Brain microvascular endothelial cell (primary cell): ENCODE data around the gene SCARB1.

Experiments used
- DNase-seq: peaks from one replicate; pipeline ENCODE4 v3.0.0-alpha.2; 2020
- H3K27ac ChIP-seq: fragments of 250-450 bp; sonication (Bioruptor Pico); 2 replicates; pipeline ENCODE4 v1.5.1; 2020; ENCODE audit warnings: mild to moderate bottlenecking, moderate library complexity
- H3K27me3 ChIP-seq: fragments of 250-450 bp; sonication (Bioruptor Pico); replicated peaks from 2 replicates; pipeline ENCODE4 v1.5.1; 2020; ENCODE audit warnings: mild to moderate bottlenecking
- H3K36me3 ChIP-seq: fragments of 250-450 bp; sonication (Bioruptor Pico); replicated peaks from 2 replicates; pipeline ENCODE4 v1.5.1; 2020; ENCODE audit warnings: mild to moderate bottlenecking
- H3K4me3 ChIP-seq: 2 replicates; pipeline ENCODE4 v1.5.1; 2011; ENCODE audit warnings: low read depth, mild to moderate bottlenecking, control low read depth, low read length, moderate library complexity
- in situ Hi-C: cut with HindIII; loops from 2 replicates; pipeline ENCODE4 v1.10.0; 2017; ENCODE audit warnings: low sequenced_read_pairs, low pct_ligation_motif_present
- TF ChIP-seq, protein P1 (sequence below): IDR thresholded peaks from 2 replicates; pipeline ENCODE4 v1.5.1; 2011; ENCODE audit warnings: low read depth, mild to moderate bottlenecking, moderate library complexity, low read length, control low read depth, inconsistent platforms; ENCODE audit errors: missing control alignments

The SCARB1 gene

DNA sequence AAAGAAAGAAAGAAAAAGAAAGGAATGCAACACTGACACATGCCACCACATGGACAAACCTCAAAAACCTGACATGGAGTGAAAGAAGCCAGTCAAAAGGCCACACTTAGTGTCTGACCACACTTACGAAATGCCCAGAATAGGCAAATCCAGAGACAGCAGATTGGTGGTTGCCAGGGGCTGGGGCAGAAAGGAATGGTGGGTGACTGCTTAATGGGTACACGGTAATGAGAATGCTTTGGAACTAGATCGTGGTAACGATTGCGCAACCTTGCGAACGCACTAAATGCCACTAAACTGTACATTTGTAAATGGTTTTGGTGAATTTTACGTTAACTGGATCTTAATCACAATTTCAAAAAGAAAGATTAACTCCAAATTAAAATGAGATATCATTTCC lies 39.5 kb downstream of the SCARB1 start:
- in situ Hi-C loops: no loop called here
- H3K27ac ChIP-seq: no peak overlapping the region
- no peak overlapping the region for H3K4me3 ChIP-seq
- no peaks in the 10 kb centered on the region for H3K27me3 ChIP-seq
- DNase-seq: no peak
- no peaks in the 10 kb centered on the region for H3K36me3 ChIP-seq
- TF ChIP-seq, protein P1, sequence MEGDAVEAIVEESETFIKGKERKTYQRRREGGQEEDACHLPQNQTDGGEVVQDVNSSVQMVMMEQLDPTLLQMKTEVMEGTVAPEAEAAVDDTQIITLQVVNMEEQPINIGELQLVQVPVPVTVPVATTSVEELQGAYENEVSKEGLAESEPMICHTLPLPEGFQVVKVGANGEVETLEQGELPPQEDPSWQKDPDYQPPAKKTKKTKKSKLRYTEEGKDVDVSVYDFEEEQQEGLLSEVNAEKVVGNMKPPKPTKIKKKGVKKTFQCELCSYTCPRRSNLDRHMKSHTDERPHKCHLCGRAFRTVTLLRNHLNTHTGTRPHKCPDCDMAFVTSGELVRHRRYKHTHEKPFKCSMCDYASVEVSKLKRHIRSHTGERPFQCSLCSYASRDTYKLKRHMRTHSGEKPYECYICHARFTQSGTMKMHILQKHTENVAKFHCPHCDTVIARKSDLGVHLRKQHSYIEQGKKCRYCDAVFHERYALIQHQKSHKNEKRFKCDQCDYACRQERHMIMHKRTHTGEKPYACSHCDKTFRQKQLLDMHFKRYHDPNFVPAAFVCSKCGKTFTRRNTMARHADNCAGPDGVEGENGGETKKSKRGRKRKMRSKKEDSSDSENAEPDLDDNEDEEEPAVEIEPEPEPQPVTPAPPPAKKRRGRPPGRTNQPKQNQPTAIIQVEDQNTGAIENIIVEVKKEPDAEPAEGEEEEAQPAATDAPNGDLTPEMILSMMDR: no peak

DNA sequence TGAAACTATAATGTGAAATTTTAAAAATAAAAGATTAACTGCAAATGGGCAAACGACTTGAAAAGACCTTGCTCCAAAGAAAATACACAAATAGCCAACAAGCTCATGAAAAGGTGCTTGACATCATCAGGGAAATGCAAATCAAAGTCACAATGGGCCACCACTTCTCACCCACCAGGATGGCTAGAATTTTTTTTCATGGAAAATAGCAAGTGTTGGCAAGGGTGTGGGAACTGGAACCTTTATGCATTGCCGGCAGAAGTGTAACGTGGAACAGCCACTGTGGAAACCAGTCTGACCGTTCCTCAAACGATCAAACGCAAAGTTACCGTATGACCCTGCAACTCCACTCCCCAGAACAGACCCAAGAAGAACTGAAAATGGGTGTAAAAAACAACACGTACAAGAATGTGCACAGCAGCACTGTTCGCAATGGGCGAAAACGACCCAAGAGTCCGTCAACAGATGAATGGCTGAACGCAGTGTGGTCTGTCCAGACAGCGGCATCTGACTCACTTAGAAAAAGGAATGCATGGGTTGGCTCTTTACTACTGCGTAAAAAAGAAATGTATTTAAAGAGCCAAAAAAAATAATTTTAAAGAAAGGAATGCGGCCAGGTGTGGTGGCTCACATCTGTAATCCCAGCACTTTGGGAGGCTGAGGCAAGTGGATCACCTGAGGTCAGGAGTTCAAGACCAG lies 40.2 kb downstream of the SCARB1 start:
- DNase-seq: no peak
- TF ChIP-seq, protein P1: no peak
- Histone ChIP-seq H3K27ac (no peak overlapping the region), H3K36me3 (no peaks in the 10 kb centered on the region), H3K27me3 (no peaks in the 10 kb centered on the region), H3K4me3 (no peak overlapping the region)
- in situ Hi-C loops: no loop called here

DNA sequence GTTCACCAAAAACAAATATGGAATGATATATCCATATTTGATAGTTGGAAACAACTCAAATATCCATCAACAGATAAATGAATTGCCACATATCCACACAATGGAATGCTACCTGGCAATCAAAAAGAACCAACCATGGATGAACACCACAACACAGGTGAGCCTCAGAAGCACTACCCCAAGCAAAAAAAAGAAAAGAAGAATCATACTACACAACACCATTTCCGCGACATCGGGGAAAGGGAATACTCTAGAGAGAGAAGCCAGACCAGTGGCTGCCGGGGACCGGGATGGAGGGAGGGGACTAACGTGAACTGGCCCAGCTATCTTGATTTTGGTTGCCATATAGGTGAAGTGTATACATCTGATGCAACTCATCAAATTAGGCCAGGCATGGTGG lies 41.4 kb downstream of the SCARB1 start:
- TF ChIP-seq, protein P1: no peak
- in situ Hi-C loops: no loop called here
- Histone ChIP-seq H3K36me3 (no peaks in the 10 kb centered on the region), H3K27me3 (no peaks in the 10 kb centered on the region), H3K4me3 (no peak overlapping the region), H3K27ac (no peak overlapping the region)
- DNase-seq: no peak

DNA sequence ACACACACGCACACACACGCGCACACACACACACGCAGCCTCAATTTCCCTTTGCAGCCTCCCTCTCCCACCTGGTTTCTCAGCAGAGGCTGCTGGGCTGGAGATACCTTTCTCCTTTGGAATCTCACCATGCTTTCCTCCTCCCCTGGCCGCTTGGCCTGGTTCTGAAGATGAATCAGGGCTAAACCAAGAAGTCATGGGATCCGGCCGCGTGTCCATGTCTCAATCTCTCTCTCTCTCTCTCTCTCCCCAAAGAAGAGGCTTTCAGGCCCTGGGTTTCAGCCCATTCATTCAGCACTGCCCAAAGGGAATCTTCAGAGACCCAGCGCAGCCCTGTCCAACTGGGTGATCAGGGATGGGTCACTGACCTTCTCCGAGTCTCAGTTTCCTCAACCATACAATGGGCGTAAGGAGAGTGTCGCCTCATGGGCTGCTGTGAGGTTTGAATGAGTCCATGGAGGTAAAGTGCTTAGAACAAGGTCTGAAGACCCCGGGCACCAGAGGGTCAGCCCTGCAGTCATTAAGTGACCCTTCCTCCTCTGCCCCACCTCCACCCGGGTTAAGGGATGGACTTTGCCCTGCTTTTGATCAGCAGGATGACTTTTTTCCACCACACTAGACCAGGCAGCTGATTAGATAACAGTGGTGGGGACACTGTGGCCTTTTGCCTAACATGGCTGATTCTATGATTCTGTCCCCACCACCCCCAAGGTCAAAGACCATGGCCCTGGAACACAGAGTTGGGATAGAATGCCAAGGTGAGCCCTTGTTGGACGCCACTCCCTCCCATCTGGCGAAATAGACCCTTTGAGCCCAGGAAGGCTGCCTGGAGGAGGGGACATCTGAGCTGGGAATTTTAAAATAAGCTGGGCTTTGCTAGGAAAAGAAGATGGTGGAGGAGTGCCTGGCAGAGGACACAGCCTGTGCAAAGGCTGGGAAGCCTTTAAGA lies 42.1 kb downstream of the SCARB1 start:
- TF ChIP-seq, protein P1: no peak
- Histone ChIP-seq H3K36me3 (peaks cover 5% of the 10 kb centered on the region), H3K27me3 (no peaks in the 10 kb centered on the region), H3K4me3 (no peak overlapping the region), H3K27ac (no peak overlapping the region)
- in situ Hi-C loops: no loop called here
- DNase-seq: no peak

DNA sequence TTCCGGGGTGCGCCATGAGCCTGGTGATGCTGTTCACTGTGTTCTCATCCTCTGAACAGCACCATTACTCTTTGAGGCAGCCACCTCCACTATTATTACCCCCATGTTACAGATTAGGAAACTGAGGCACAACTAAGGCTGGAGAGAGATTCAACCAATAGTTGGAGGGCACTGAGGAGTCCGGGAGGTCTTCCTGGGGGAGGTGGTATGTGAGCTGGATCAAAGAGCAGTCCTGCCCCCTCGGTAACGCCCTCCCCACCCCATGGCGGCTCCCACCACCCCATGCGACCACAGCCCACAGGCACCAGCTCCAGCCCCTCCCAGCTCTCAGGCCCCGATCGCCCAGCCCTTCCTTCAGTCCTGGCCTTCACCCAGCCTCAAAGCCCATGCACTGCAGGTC lies 43.5 kb downstream of the SCARB1 start:
- TF ChIP-seq, protein P1: no peak
- peaks cover 6% of the 10 kb centered on the region for H3K36me3 ChIP-seq
- H3K27me3 ChIP-seq: no peaks in the 10 kb centered on the region
- H3K4me3 ChIP-seq: no peak overlapping the region
- no peak for DNase-seq
- no peak overlapping the region for H3K27ac ChIP-seq
- in situ Hi-C loops: no loop called here
